Measurements from ENCODE around the gene PRR7. TPM values are rescaled to one million over a fixed set of nuclear protein-coding genes. Genes with fewer than 3 reads are reported as not detected.

PRR7 gene
- total RNA-seq, 2 donors from 2014 or later: 3.9 to 5.0 TPM

- no peak overlapping the region for H3K27ac ChIP-seq
- no peaks in the 10 kb centered on the region for H3K27me3 ChIP-seq
- TF ChIP-seq, protein P1, sequence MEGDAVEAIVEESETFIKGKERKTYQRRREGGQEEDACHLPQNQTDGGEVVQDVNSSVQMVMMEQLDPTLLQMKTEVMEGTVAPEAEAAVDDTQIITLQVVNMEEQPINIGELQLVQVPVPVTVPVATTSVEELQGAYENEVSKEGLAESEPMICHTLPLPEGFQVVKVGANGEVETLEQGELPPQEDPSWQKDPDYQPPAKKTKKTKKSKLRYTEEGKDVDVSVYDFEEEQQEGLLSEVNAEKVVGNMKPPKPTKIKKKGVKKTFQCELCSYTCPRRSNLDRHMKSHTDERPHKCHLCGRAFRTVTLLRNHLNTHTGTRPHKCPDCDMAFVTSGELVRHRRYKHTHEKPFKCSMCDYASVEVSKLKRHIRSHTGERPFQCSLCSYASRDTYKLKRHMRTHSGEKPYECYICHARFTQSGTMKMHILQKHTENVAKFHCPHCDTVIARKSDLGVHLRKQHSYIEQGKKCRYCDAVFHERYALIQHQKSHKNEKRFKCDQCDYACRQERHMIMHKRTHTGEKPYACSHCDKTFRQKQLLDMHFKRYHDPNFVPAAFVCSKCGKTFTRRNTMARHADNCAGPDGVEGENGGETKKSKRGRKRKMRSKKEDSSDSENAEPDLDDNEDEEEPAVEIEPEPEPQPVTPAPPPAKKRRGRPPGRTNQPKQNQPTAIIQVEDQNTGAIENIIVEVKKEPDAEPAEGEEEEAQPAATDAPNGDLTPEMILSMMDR (IDR thresholded peaks at IDR 0.05): no peak
- H3K9ac ChIP-seq (ENCODE audit: low read depth in 2 of 2, low read length in 2 of 2): peak overlapping the region in 1 of 2 donors; percentile 35
- H3K4me3 ChIP-seq: no peak overlapping the region
- H3K36me3 ChIP-seq: no peaks in the 10 kb centered on the region
- intact Hi-C loops (cut with DNase I): loop anchor here (5.0 kb wide), 1 partner anchor 44 kb away; no protein-coding TSS in a partner anchor
- no peak for DNase-seq
- H3K9me3 ChIP-seq: no peaks in the 10 kb centered on the region
- peaks cover 7% of the 10 kb centered on the region for H3K4me1 ChIP-seq
These were observed 11.5 kb downstream of the PRR7 start for GRCh38 chr5:177457852-177458681.

DNA sequence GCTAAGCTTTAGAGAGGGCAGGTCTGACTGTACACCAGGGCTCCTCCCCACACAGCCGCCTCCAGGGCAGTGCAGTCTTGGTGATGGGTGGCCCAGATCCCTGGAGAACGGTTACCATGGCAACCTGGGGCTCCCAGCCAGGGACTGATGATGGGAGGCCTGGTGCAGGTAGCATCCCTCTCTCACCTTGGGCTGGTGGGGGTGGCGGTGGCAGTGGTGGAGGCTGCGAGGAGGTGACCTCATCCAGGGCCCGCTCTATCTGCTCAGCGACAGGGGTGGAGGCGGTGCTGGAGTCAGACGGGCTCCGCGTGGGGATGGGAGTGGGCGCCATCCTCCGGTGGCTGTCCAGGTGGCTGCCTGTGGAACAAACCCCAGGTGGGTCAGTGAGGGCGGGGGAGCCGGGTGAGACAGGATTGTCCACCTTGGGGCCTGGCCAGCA lies 12.3 kb downstream of the PRR7 start:
- DNase-seq: no peak
- TF ChIP-seq, protein P1 (IDR thresholded peaks at IDR 0.05): no peak
- intact Hi-C loops (cut with DNase I): loop anchor here (5.0 kb wide), 1 partner anchor 43 kb away; no protein-coding TSS in a partner anchor

GRCh38 chr5:177459357-177459756 lies 12.7 kb downstream of the PRR7 start:
- intact Hi-C loops (cut with DNase I): loop anchor here (5.0 kb wide), 1 partner anchor 43 kb away; no protein-coding TSS in a partner anchor
- H3K9ac ChIP-seq (ENCODE audit: low read depth in 2 of 2, low read length in 2 of 2): no peak overlapping the region
- H3K4me1 ChIP-seq: no peaks in the 10 kb centered on the region
- H3K27ac ChIP-seq: no peak overlapping the region
- no peak overlapping the region for H3K4me3 ChIP-seq
- TF ChIP-seq, protein P1 (IDR thresholded peaks at IDR 0.05): no peak
- no peak for DNase-seq
- H3K27me3 ChIP-seq: no peaks in the 10 kb centered on the region
- no peaks in the 10 kb centered on the region for H3K36me3 ChIP-seq
- no peaks in the 10 kb centered on the region for H3K9me3 ChIP-seq

More for the DNA sequence above, 12.3 kb downstream of the PRR7 start:
- H3K9ac ChIP-seq (ENCODE audit: low read depth in 2 of 2, low read length in 2 of 2): no peak overlapping the region
- H3K9me3 ChIP-seq: no peaks in the 10 kb centered on the region
- H3K27me3 ChIP-seq: no peaks in the 10 kb centered on the region
- no peak overlapping the region for H3K27ac ChIP-seq
- H3K36me3 ChIP-seq: no peaks in the 10 kb centered on the region
- peaks cover 3% of the 10 kb centered on the region for H3K4me1 ChIP-seq
- no peak overlapping the region for H3K4me3 ChIP-seq

DNA sequence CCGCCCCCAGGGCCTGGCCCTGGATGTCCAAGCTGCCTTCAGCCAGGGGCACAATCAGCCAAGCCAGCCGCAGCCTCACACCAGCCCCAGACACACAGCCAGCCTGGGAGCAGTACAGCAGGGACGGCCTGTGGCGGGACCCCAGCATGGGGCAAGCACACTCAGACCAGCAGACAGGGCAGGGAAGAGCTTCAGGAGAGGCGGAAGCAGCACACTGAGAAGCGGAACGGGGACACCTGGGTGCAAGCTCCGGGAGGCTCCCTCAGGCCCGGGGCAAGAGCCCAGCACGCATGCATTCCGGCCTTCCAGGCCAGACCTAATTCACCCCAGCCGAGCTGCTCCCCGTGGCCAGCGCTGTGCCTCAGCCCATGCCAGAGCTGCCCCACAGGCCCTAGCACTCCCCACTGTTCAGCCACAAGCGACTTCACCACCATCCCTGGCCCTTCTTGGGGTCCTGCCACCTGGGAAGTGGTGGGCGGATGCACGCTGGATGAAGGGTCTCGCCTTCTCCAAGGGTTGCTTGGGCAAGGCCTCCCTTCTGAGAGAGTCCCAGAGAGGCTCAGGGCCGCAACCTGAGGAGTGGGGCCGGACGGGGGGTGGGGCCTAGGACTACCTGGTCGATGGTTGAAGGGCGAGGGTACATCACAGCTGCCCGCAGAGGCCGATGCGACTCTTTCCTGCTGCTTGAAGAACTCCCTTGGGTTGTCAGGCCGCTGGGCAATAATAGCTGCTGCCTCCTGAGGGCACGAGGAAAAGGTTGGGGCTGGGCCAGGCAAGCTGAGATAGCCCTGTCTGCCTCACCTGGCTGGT lies 13.4 kb downstream of the PRR7 start:
- DNase-seq: no peak
- no peaks in the 10 kb centered on the region for H3K36me3 ChIP-seq
- H3K27me3 ChIP-seq: no peaks in the 10 kb centered on the region
- H3K27ac ChIP-seq: no peak overlapping the region
- H3K4me1 ChIP-seq: no peaks in the 10 kb centered on the region
- TF ChIP-seq, protein P1 (IDR thresholded peaks at IDR 0.05): no peak
- intact Hi-C loops (cut with DNase I): loop anchor here (5.0 kb wide), 1 partner anchor 42 kb away; no protein-coding TSS in a partner anchor
- no peak overlapping the region for H3K9ac ChIP-seq (ENCODE audit: low read depth in 2 of 2, low read length in 2 of 2)
- no peak overlapping the region for H3K4me3 ChIP-seq
- H3K9me3 ChIP-seq: no peaks in the 10 kb centered on the region

GRCh38 chr5:177462021-177462670 lies 15.5 kb downstream of the PRR7 start:
- H3K9me3 ChIP-seq: no peaks in the 10 kb centered on the region
- TF ChIP-seq, protein P1 (IDR thresholded peaks at IDR 0.05): no peak
- H3K9ac ChIP-seq (ENCODE audit: low read depth in 2 of 2, low read length in 2 of 2): no peak overlapping the region
- intact Hi-C loops (cut with DNase I): no loop called here
- DNase-seq: no peak
- H3K27ac ChIP-seq: no peak overlapping the region
- no peaks in the 10 kb centered on the region for H3K36me3 ChIP-seq
- H3K4me1 ChIP-seq: no peaks in the 10 kb centered on the region
- H3K4me3 ChIP-seq: no peak overlapping the region
- no peaks in the 10 kb centered on the region for H3K27me3 ChIP-seq

Measured in colonic mucosa (tissue), 4 donors.